ENCODE data around the gene RALGPS1.

RALGPS1 gene

DNA sequence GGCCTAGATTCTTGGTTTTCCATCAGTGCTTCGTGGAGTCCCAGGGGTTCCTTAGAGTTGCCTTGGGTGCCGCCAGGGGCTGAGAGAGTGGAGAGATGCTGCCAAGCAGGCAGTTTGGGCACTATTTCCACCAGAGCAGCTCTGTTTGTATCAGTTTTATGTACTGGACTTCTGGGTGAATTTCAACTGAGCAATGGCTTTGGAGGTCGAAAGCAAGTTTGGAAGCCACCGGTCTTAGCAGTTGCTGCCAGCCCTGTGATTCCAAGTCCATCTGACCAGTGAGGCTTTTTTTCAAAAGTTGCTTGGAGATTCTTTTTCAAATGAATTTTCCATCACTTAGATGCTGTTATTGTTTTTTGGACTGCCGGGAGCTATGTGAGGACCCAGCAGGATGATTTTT is 139.4 kb downstream of the RALGPS1 start:
- Histone ChIP-seq H3K4me3 (no peak overlapping the region), H3K4me2 (no peak overlapping the region), H3K36me3 (peaks cover 3% of the 10 kb centered on the region; the same call in 1 of the 2 replicates), H3K27me3 (no peaks in the 10 kb centered on the region), H3K9ac (no peak overlapping the region), H3K27ac (no peak overlapping the region), H3K4me1 (peaks cover 9% of the 10 kb centered on the region), H4K20me1 (no peaks in the 10 kb centered on the region), H3K9me3 (no peaks in the 10 kb centered on the region)
- no peak for TF ChIP-seq Cebpa-rat (IDR thresholded peaks at IDR 0.05)

DNA sequence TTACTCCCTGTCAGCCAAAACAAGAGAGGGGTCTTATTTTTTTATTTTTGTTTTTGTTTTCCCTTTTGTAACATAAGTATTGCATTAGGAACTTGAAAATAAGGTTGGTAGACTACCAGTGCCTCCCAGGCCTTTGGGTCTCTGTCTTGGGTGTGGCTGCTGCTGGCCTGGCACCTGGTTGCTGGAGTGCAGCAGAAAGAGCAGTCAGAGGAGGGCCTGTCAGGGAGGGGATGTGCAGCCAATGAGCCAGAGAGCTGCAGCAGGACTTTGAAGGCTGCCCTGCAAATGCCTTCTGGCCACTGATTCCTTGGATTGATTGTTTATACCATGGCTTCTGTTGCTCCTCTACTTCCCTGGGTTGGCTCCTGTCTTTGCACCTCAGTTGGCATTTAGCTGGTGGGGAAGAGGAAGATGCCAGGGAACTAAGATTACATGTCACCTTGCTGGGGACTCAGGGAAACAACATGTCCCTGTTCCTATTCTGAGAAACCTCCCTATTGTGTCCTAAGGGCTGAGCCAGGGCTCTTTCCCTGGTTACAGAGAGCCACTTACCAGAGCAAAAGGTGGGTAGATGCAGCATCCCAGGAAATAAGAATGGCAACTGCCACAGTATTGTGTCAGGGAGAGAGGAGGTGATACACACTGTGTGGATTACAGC is 141.3 kb downstream of the RALGPS1 start:
- no peak overlapping the region for H3K27ac ChIP-seq
- H3K27me3 ChIP-seq = no peaks in the 10 kb centered on the region
- no peaks in the 10 kb centered on the region for H4K20me1 ChIP-seq
- no peak overlapping the region for H3K9ac ChIP-seq
- H3K4me1 ChIP-seq = peaks cover 11% of the 10 kb centered on the region
- no peak for TF ChIP-seq Cebpa-rat (IDR thresholded peaks at IDR 0.05)
- no peak overlapping the region for H3K4me2 ChIP-seq
- peaks cover 3% of the 10 kb centered on the region; the same call in 1 of the 2 replicates for H3K36me3 ChIP-seq
- H3K9me3 ChIP-seq = no peaks in the 10 kb centered on the region
- no peak overlapping the region for H3K4me3 ChIP-seq

DNA sequence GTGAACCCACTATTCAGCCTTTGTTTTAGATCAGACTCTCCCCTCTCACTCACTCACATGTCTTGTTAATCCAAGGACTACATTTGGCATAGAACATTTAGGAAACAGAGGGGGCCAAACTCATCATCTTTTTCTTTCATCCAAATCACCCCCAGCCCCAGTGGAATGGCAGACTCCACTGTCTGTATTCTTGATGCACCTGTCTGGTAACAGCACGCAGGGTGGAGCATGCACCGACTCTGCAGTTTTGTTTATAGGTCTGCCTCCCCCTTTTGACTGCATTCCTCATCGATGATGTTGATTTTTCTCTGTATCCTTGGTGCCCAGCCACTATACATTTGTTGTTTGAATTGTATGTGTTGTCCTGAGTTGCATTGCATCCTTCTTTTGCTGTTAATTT is 141.9 kb downstream of the RALGPS1 start:
- H4K20me1 ChIP-seq = no peaks in the 10 kb centered on the region
- peaks cover 3% of the 10 kb centered on the region; the same call in 1 of the 2 replicates for H3K36me3 ChIP-seq
- no peak overlapping the region for H3K9ac ChIP-seq
- peaks cover 11% of the 10 kb centered on the region for H3K4me1 ChIP-seq
- H3K27me3 ChIP-seq = no peaks in the 10 kb centered on the region
- H3K4me3 ChIP-seq = no peak overlapping the region
- TF ChIP-seq Cebpa-rat (IDR thresholded peaks at IDR 0.05) = no peak
- H3K4me2 ChIP-seq = no peak overlapping the region
- no peaks in the 10 kb centered on the region for H3K9me3 ChIP-seq
- H3K27ac ChIP-seq = no peak overlapping the region

DNA sequence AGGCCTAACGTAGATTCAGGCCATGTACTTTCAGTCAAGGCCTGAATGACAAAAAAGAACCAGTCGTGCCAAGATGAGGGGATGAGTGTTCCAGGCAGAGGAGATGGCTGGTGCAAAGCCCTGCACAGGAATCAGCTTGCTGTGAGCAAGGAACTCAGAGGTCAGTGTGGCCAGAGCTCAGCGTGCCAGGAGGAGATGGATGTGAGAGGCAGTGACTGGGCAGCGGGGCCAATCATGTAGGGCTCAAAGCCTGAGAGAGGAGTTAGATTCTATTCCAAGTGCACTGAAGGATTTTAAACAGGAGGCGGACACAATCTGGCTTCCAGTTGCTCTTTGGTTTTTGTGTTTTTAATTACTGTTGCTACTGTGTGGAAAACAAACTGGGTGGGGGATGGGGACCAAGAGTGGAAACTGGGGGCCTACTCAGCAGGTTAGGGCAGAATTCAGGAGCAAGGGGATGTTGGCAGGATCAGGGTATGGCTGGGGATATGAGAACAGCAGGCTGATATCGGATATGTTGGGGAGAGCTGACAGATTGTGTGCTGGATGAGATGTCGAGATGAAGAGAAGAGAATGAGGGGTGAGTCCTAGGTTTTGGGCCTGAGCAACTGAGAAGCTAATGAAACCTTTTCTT is 143.5 kb downstream of the RALGPS1 start:
- Histone ChIP-seq H3K36me3 (no peaks in the 10 kb centered on the region; the same call in 1 of the 2 replicates), H3K27me3 (no peaks in the 10 kb centered on the region), H4K20me1 (no peaks in the 10 kb centered on the region), H3K4me3 (no peak overlapping the region), H3K27ac (no peak overlapping the region), H3K9ac (no peak overlapping the region), H3K9me3 (no peaks in the 10 kb centered on the region), H3K4me1 (peaks cover 11% of the 10 kb centered on the region), H3K4me2 (no peak overlapping the region)
- TF ChIP-seq Cebpa-rat (IDR thresholded peaks at IDR 0.05) = no peak

DNA sequence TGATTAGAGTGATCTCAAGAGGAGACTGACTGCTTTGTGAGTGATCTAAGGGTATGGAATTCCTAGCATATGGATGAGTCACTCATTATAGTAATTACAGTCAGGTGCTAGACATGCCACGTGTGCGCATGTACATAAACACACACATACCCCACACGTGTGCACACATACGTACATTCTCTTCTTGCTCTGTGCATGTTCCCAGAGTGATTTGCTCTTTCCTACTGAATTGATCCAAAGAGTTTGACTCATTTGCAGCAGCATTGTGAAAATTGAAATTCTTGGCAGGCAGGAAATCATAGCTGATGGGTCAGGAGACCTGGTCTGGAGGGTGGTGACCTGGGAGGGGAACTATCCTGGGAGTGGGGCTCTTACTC is 144.1 kb downstream of the RALGPS1 start:
- Histone ChIP-seq H3K4me1 (peaks cover 11% of the 10 kb centered on the region), H3K9ac (no peak overlapping the region), H3K4me3 (no peak overlapping the region), H3K36me3 (no peaks in the 10 kb centered on the region; the same call in 1 of the 2 replicates), H3K9me3 (no peaks in the 10 kb centered on the region), H3K27me3 (no peaks in the 10 kb centered on the region), H4K20me1 (no peaks in the 10 kb centered on the region), H3K4me2 (no peak overlapping the region), H3K27ac (no peak overlapping the region)
- no peak for TF ChIP-seq Cebpa-rat (IDR thresholded peaks at IDR 0.05)

DNA sequence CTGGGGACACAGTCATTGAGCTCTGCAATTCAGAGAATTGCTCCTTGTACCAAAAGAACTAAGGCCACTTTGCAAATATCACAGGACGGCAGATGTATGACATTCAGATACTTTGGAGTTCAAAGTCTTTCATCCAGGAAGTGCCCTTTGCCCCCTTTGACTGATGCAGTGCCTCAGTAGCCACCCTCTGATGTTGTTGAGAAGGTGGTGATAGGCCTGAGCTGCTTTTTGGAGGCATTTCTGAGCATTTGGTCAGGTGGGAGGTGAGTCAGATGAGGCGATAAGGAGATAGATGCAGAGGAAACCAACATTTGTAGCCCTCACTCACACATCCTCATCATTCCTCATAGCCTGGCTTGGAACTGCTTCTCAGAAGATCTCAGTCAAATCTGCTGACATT is 144.4 kb downstream of the RALGPS1 start:
- Histone ChIP-seq H3K4me3 (no peak overlapping the region), H3K9ac (no peak overlapping the region), H3K27ac (no peak overlapping the region), H3K9me3 (no peaks in the 10 kb centered on the region), H3K4me2 (peak overlapping the region; percentile 46; the same call in 1 of the 2 replicates), H4K20me1 (no peaks in the 10 kb centered on the region), H3K27me3 (no peaks in the 10 kb centered on the region), H3K36me3 (no peaks in the 10 kb centered on the region; the same call in 1 of the 2 replicates), H3K4me1 (peaks cover 11% of the 10 kb centered on the region)
- no peak for TF ChIP-seq Cebpa-rat (IDR thresholded peaks at IDR 0.05)

DNA sequence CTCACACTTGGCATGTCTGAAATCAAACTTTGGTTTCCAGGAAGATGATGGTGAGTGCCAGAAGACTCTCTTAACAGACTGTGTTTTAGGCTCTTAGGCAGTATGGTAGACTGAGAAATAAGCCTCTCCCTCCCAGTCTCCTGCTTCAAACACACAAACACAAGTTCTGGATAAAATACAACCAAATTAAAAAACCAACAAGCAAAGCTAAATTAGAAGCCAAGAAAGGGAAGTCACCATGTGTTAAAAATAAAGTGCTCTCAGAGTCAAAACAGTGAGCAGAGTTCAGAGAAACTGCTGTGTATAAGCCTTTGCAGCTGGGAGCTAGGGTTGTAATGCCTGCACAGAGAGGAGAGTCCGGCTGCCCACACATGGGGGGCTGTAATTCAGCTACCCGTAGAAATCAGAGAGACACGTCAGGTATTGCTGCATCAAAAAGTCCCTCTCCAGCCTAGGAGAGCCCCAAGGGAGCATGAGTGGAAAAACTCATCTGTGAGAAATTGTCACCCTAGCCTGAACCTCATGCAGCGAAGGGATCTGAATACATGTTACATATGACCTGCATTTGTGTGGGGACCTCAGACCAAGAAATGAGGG is 145.3 kb downstream of the RALGPS1 start:
- TF ChIP-seq Cebpa-rat (IDR thresholded peaks at IDR 0.05) = no peak
- Histone ChIP-seq H3K9me3 (no peaks in the 10 kb centered on the region), H4K20me1 (no peaks in the 10 kb centered on the region), H3K9ac (peak overlapping the region; percentile 35; the same call in 1 of the 2 replicates), H3K4me1 (peaks cover 11% of the 10 kb centered on the region), H3K4me2 (peak overlapping the region; percentile 46), H3K27me3 (no peaks in the 10 kb centered on the region), H3K36me3 (no peaks in the 10 kb centered on the region; the same call in 1 of the 2 replicates), H3K27ac (no peak overlapping the region), H3K4me3 (no peak overlapping the region)

DNA sequence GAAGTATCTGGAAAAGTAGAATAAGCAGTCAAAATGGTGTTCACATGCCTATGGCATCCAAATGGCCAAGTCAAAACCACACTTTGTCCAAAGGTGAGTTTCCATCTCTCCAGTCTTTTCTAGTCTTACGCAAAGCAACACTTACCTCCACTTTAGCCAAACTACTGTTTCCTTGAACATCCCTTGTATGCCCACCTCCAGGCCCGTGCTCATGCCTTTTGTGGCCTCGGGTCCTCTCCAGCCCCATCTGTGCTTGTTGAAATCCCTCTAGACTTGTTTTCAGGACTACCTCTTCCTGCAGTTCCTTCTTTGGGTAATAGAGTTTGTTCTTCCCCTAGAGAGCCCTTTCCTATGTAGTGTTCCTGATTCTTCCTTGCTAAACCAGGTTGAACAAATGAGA is 146.8 kb downstream of the RALGPS1 start:
- TF ChIP-seq Cebpa-rat (IDR thresholded peaks at IDR 0.05) = no peak
- Histone ChIP-seq H3K27me3 (no peaks in the 10 kb centered on the region), H3K9ac (no peak overlapping the region), H3K4me3 (no peak overlapping the region), H3K27ac (no peak overlapping the region), H3K9me3 (no peaks in the 10 kb centered on the region), H3K4me1 (peaks cover 11% of the 10 kb centered on the region), H3K36me3 (no peaks in the 10 kb centered on the region), H4K20me1 (no peaks in the 10 kb centered on the region), H3K4me2 (no peak overlapping the region)

DNA sequence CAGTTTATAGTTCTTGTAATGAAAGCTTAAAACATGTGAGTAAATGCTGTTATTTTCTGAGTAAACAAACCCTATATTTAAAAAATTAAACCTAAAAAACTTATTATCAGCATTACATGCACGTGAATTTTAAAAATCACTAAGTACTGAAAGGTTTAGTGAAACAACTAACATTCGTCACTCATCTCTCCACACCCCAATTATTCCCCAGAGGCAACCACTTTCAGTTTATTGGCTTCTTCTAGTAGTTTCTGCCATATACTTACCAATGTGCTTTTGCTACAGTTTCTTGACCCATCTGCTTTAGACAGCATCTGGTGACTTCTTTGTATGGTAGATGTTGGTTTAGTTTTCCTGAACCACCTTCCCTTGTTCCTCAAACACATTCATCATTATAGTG is 149.8 kb downstream of the RALGPS1 start:
- Histone ChIP-seq H3K4me3 (no peak overlapping the region), H4K20me1 (no peaks in the 10 kb centered on the region), H3K36me3 (peaks cover 5% of the 10 kb centered on the region; the same call in 1 of the 2 replicates), H3K9ac (no peak overlapping the region), H3K4me2 (no peak overlapping the region), H3K9me3 (no peaks in the 10 kb centered on the region), H3K4me1 (peaks cover 11% of the 10 kb centered on the region), H3K27me3 (no peaks in the 10 kb centered on the region), H3K27ac (no peak overlapping the region)
- TF ChIP-seq Cebpa-rat (IDR thresholded peaks at IDR 0.05) = no peak

DNA sequence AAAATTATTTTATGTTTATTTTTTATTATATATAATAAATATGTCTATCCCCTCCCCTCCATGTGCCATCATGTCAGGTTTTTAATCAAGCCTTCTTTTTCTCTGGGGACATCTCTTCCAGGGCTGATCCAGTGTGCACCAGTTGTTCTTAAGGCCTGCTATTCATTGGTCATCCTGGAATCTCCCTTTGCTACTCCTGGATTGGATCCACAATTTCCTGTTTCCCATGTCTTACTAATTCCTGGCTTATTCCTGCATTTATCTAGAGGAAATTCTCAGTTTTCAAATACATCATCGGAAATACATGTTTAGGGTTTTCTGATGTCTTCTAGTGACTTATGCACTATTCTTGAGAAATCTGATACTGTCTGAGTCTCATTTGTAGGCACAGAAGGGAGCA is 151.0 kb downstream of the RALGPS1 start:
- H3K4me1 ChIP-seq = no peaks in the 10 kb centered on the region
- H3K27me3 ChIP-seq = no peaks in the 10 kb centered on the region
- peaks cover 8% of the 10 kb centered on the region; the same call in 1 of the 2 replicates for H3K36me3 ChIP-seq
- no peak overlapping the region for H3K27ac ChIP-seq
- no peak for TF ChIP-seq Cebpa-rat (IDR thresholded peaks at IDR 0.05)
- H3K4me3 ChIP-seq = no peak overlapping the region
- no peak overlapping the region for H3K4me2 ChIP-seq
- H3K9me3 ChIP-seq = no peaks in the 10 kb centered on the region
- no peak overlapping the region for H3K9ac ChIP-seq
- H4K20me1 ChIP-seq = no peaks in the 10 kb centered on the region
